Activated CD8-positive, alpha-beta memory T cell treated with anti-CD3 and anti-CD28 coated beads, Interleukin-2, amount 50 U/mL, for 1 hour (primary cell): ENCODE measurements around the gene ZNF682.
"Not testable (repeated sequence)": the region's sequence is repeated elsewhere in the genome, so short reads cannot be mapped to it uniquely, and the experiment has no call there.

ENCODE experiments used
- DNase-seq: peaks from one replicate; pipeline ENCODE4 v3.0.0-alpha.2; 2020; ENCODE audit errors: extremely low read depth

ZNF682 gene

GRCh38 chr19:20039203-20039723 is at the start of gene ZNF682:
TSS of gene ZNF682 (minus strand) at chr19:20039505. CDS start at chr19:20039345, 160 bp downstream.
- peak; percentile 90 for DNase-seq

GRCh38 chr19:20082876-20083275 is 43.6 kb upstream of the ZNF682 start:
- not testable (repeated sequence) for DNase-seq

GRCh38 chr19:20082232-20082833 is 43.0 kb upstream of the ZNF682 start:
- DNase-seq = not testable (repeated sequence)

GRCh38 chr19:20080656-20081055 is 41.4 kb upstream of the ZNF682 start:
- DNase-seq = no peak

DNA sequence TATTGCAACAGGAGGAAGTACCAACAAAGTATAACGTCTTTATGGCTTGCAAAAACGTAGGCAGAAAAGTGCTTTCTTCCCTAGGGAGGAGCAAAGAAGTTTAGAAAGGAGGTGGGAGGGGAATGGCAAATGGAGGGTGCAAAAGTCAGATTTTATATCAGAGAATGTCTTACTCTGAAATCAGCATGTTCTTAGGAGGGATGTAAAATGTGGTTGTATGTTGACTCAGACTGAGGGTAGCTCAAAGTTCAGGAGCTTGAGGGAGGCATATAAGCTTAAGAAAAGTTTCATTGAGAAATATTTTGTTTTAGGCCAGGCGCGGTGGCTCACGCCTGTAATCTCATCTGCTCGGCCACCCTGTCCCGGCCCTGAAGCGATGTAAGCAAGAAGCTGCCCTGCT is 40.2 kb upstream of the ZNF682 start:
- DNase-seq = no peak

DNA sequence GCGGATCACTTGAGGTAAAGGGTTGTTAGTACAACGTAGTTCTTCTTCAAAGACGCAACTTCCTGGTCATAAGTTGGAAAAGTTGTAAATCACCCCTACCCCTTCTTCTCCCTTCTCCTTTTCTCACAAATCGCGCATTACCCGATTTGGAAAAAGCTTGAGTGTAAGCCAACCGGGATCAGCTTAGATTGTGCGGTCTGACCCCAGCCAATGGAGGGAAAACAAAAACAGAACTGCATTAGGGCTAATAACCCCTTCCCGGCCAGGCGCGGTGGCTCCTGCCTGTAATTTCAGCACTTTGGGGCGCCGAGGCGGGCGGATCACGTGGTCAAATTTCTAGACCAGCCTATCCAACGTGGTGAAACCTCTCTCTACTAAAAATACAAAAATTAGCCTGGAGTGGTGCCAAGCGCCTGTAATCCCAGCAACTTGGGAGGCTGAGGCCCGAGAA is 39.3 kb upstream of the ZNF682 start:
- no peak for DNase-seq

DNA sequence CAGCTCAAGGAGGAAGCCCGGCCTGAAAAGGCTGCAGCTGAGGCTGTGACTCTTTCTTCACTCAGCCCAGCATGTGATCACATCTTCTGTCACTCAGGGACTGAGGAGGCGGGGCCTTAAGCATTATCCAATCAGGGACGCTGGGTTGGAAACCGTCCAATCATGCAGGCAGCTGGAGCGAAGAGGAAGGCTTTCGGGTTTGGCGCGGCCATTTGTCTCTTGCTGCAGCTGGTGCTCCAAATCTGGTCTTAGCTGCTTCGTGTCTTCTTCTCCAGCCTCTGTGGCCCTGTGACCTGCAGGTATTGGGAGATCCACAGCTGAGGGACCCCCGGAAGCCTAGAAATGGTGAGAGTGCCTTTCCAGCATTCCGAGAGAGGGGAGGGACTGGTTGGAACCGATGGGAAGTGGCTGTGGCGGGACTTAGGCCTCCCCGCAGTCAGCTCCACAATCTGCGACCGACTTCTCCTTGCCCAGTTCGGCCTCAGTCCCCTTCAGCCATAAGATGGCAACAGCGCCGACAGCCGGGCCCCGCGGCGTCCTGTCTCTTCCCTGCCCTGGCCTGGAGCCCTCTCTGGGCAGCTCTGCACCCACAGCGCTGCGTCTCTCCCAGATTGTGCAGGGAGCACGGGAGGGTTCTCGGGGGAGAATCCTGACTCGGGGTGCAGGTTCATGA is 38.6 kb upstream of the ZNF682 start, which contains the start of gene ZNF90:
Gene ZNF90 (plus strand): TSS at position 210 of the 673 bp plus-strand sequence. CDS start 133 bp downstream, at position 343.
- peak; percentile 77 for DNase-seq

DNA sequence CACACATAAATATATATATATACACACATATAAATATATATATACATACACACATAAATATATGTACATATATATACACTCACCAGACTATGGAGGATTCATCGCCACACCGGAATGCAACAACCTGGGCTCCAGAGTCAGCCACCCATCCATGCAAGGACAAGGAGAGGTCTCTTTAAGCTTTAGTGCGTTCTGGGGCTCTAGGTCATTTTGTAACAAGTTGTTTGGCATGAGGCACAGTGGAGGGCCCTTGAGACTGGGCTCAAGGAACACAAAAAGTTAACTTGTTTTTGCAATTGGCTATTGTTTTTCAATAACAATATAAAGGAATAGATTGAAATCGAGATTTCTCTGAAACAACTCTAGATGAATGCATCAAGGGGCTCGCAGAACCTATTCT is 33.6 kb upstream of the ZNF682 start:
- DNase-seq = no peak

- no peak for DNase-seq
These were observed 31.4 kb upstream of the ZNF682 start for GRCh38 chr19:20070691-20071090.

DNA sequence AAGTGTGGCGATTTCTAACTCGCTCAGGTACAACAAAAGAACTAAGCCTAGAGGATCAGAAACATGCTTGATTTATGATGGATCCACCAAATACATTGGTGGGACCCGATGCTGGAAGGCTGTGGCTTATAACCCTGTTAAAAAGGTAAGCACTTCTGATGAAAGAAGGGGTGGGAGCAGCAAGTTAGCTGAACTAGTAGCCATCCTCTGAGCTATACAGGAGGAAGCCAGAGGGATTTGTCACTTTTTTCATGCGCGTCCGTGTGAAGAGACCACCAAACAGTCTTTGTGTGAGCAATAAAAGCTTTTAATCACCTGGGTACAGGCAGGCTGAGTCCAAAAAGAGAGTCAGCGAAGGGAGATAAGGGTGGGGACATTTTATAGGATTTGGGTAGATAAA is 29.3 kb upstream of the ZNF682 start:
- not testable (repeated sequence) for DNase-seq

DNA sequence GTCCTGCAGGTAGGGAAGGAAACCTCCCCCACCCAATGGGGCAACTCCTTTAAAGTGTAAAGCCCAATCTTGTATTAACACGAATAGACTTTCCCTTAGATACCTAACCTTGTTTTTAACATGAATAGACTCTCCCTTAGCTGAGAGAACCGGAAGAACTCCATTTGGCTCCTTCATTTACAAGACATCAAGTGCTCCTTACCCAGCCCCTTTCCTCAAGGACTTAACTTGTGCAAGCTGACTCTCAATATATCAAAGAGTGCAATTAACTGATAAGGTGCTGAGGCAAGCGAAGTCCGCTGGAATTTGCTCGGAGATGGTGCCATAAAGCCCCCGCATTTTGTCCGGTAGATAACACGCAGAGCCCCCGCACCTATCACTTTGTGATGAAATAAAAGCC is 28.6 kb upstream of the ZNF682 start:
- DNase-seq = no peak

DNA sequence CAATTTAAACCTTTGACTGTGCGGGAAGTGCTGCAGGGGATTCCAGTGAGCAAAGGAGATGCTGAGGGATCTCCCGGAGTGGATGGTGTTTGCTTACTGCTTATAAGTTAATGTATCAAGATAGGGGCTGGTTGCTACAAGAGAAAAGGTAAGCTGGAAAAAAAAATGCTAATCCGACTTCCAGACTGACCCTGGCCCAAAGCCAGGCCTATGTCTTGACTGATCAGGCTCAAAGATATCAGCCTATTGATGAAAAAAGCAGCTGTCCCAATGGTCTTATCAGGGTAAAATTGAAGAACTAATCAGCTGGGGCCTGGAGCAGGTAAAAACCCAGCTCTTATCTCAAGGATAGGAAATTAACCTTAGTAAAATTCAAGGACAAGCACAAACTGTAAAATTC is 27.6 kb upstream of the ZNF682 start:
- no peak for DNase-seq

- no peak for DNase-seq
These were observed 21.0 kb upstream of the ZNF682 start for GRCh38 chr19:20060282-20060681.

DNA sequence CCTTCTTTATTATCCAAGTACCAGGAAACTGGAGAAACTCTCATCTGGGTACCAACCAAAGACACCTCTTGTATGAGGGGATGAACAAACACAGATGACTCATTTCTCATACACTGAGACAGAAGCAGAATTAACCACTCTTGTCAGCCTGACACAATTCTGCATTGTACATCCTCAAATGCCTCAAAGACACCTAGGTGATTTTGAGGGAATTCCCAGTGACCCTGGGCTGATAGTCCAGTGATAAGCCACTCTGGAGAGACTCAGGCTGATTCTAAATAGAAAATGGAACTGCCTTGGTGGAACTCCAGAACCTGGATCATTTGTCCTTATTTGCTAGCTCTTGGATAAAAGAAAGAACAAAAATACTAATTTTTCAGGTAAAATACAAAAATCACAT is 19.4 kb upstream of the ZNF682 start:
- not testable (repeated sequence) for DNase-seq

DNA sequence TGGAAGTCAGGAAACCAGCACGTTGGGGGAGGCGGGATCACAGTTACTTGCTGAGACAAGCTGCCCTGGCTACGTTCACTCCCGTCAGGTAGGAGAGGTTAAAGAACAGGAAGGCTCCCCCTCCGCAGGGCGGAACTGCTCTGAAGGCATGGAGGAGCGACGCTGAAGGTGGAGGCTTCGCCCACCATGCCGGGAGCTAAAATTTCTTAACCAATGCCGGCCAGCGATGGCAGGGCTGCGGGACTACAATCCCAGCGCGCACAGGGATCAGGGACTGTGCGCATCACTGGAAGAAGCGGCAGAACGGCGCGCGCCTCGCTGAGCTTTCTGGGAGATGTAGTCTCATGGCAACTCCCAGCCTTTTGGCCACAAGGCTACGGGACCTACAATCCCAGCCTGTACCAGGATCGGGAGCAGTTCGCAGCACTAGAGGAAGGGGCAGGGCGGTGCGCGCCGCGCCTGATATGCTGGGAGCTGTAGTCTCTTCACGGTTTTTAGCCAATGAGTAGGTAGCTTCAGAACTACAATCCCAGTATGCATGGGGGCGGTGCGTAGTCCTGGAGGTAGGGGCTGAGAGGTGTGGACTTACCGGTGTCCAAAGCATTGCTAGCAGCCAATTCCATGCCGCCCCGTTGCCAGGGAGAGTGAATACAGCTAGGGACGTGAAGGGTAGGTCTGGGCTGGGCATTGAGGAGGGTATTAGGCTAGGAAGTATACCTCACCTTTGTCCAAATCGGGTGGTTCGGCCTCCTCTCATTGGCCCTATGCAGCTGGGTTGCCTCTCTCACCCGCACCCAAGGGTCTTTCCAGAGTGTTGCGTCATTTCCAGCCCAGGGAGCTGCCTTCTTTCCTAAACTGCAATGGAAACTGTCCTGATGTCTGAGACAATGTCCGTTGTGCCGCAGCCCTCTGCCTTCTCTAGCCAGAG is 12.8 kb upstream of the ZNF682 start:
- peak; percentile 8 for DNase-seq

DNA sequence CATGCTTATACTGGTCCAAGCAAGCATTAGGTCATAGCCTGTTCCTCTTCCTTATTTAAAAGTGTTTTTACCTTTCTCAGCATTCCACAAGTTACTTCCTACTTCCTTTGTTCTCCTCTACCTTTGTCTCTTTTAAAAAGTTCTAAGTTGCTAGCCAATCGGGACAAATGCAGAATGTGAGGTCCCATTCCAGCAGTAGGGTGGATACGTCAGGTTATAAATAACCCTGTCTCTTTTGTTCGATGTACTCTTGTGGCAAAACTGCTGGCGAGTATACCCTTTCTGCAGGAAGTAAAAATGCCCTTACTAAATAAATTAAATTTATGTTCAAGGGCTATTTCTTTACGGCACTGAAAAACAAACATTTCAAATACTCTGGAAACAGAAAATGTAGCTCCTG is 6.4 kb upstream of the ZNF682 start:
- DNase-seq = not testable (repeated sequence)

- no peak for DNase-seq
These were observed 5.4 kb upstream of the ZNF682 start for GRCh38 chr19:20044663-20045062.

DNA sequence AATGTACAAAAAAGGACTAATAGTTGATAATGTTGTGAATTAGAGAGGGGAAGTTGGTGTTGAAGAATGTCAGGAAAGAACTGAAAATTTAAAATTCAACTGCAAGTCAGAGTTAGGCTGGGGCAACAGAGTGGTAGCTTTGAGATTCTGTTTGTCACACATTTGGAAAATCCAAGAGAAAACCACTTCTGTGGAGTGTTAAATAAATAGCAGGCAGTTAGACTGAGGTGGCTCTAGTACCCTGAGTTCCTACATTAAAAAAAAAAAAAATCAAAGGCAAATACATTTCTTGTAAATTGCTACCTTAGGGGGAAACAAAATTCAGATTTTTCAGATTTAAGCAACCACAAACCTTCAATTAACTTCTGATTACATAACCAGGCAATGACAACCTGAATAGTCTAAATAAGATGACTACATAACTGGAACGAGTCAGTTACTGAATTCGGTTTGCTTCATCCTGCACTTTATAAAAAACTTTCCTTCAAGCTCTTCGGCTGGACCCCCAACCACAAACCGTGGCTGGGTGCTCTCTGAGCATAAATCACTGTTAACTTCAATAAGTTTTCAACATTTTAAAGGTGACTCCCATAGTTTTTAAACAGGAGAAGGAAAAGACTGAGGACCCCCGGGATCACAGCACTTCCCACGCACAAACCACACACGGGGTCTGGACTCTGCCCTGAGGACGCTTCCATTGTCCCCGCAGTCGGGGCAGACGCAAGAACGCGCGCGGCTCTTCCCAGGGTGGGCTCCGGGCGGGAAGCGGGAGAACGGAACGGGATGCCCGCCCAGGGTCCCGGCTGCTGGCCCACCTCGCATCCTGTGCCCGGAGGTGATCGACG is 725 bp downstream of the ZNF682 start:
- no peak for DNase-seq

GRCh38 chr19:20035935-20036334 is 3.4 kb downstream of the ZNF682 start:
- no peak for DNase-seq

DNA sequence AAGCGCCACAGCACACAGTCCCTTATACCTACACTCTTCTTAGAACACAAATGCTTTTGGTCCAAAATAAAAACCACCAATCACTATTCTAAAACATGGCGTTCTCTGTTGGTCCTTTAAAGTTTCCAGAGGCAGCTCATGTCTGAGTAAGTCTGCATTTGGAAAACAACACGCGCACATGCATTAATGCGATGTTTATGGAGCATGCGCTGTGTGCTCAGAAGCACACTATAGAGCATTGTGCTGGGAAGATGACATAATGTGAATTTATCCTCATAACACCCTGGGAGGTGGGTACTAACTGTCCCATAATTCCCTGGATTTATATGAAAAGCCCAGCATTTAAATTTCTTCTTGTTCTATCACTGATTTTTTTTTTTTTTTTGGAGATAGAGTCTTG is 10.7 kb downstream of the ZNF682 start:
- no peak for DNase-seq

DNA sequence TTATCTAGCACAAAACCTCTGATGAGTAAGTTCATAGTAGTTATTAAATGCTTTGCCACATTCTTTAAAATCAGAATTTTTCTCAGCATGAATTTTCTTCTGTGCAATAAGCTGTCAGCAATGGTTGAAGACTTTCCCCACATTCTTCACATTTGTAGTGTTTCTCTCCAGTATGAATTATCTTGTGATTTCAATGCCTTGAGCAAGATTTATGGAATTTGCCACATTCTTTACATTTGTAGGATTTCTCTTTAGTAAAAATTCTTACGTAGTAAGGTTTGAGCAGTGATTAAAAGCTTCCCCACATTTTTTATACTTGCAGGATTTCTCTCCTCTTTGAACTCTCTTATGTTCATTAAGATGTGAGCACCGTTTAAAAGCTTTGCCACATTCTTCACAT is 33.6 kb downstream of the ZNF682 start:
- no peak for DNase-seq
